ENCODE measurements around the gene SLC30A2. TPM values are rescaled to one million over a fixed set of nuclear protein-coding genes. Genes with fewer than 3 reads are reported as not detected.
A peak's percentile ranks its signal among the peaks of the same experiment; 100 is the strongest.

SLC30A2 gene
- total RNA-seq, 1 donor from 2014 or later, result 4.4 TPM

DNA sequence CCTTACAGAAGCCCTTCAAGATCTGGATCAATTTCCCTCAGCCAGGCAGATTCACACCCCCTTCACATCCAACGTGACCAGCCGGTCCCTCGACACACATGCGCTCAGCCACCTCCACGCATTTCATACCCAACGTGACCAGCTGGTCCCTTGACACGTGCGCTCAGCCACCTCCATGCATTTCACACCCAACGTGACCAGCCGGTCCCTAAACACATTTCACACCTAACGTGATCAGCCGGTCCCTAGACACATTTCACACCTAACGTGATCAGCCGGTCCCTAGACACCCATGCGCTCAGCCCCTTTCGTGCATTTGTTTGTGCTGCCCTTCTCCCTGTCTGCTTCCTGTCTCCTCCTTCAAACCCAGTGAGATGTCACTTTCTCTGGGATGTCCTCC lies 39.2 kb downstream of the SLC30A2 start:
- H3K27ac Mint-ChIP-seq, result no peak overlapping the region
- no peaks in the 10 kb centered on the region for H3K9me3 Mint-ChIP-seq
- H3K4me3 Mint-ChIP-seq, result no peak overlapping the region
- H3K27me3 Mint-ChIP-seq, result peaks cover 6% of the 10 kb centered on the region
- DNase-seq (ENCODE audit: extremely low spot score, unreplicated experiment), result no peak
- no peaks in the 10 kb centered on the region for H3K36me3 Mint-ChIP-seq
- TF ChIP-seq CTCF (conservative IDR thresholded peaks at IDR 0.05), result no peak
- peaks cover 5% of the 10 kb centered on the region for H3K4me1 Mint-ChIP-seq (ENCODE audit: unreplicated experiment)

DNA sequence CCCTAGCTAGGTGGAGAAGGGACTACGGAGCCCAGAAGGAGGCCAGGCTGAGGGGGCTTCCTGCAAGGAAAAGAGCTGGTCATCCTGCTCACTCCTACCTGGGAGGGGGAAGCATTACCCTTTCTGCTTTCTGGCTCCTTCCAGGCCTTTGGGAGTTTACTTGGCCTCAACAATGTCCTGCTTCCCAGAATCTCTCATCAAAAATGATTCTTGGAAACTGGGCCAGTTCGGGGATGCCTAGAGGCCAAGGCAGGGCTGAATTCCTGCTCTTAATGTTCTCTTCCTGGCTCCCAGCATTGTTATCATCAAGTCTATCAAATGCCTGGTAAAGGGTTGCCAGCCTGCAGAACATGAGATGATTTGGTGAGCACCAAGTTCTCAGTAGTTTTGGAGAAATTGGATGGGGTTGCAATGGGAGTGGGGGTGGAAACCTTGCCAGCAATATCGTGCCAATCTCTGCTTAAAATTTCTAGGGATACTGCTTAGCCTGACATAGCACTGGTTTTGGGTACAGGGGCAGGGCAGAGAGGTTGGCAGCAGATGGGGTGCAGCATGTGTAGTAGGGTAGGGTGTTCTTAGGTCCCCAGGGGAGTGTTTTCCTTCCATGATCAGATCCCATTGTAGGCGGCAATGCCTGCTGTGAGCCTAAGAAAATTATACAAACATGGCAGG lies 40.3 kb downstream of the SLC30A2 start:
- no peak for TF ChIP-seq CTCF (conservative IDR thresholded peaks at IDR 0.05)
- Mint-ChIP-seq H3K4me1 (ENCODE audit: unreplicated experiment) (peaks cover 5% of the 10 kb centered on the region), H3K27me3 (peaks cover 6% of the 10 kb centered on the region), H3K27ac (no peak overlapping the region), H3K9me3 (no peaks in the 10 kb centered on the region), H3K36me3 (no peaks in the 10 kb centered on the region), H3K4me3 (no peak overlapping the region)
- DNase-seq (ENCODE audit: extremely low spot score, unreplicated experiment), result no peak

- Mint-ChIP-seq H3K4me3 (no peak overlapping the region), H3K9me3 (no peaks in the 10 kb centered on the region), H3K36me3 (no peaks in the 10 kb centered on the region), H3K27ac (no peak overlapping the region), H3K27me3 (peaks cover 6% of the 10 kb centered on the region), H3K4me1 (ENCODE audit: unreplicated experiment) (peaks cover under 1% of the 10 kb centered on the region)
- TF ChIP-seq CTCF (conservative IDR thresholded peaks at IDR 0.05), result no peak
- no peak for DNase-seq (ENCODE audit: extremely low spot score, unreplicated experiment)
These were observed 42.2 kb downstream of the SLC30A2 start for GRCh38 chr1:26003756-26004155.

- no peak overlapping the region for H3K4me3 Mint-ChIP-seq
- H3K36me3 Mint-ChIP-seq, result no peaks in the 10 kb centered on the region
- no peak for DNase-seq (ENCODE audit: extremely low spot score, unreplicated experiment)
- no peak overlapping the region for H3K27ac Mint-ChIP-seq
- H3K9me3 Mint-ChIP-seq, result no peaks in the 10 kb centered on the region
- peaks cover 6% of the 10 kb centered on the region for H3K27me3 Mint-ChIP-seq
- peaks cover 5% of the 10 kb centered on the region for H3K4me1 Mint-ChIP-seq (ENCODE audit: unreplicated experiment)
- no peak for TF ChIP-seq CTCF (conservative IDR thresholded peaks at IDR 0.05)
These were observed 42.7 kb downstream of the SLC30A2 start for GRCh38 chr1:26003262-26003661.

GRCh38 chr1:25999041-25999800 lies 46.7 kb downstream of the SLC30A2 start:
- Mint-ChIP-seq H3K4me3 (no peak overlapping the region), H3K27ac (peak overlapping the region; percentile 8)

More at GRCh38 chr1:25999041-25999800, 46.7 kb downstream of the SLC30A2 start:
- peaks cover 14% of the 10 kb centered on the region for H3K4me1 Mint-ChIP-seq (ENCODE audit: unreplicated experiment)
- no peak for DNase-seq (ENCODE audit: extremely low spot score, unreplicated experiment)
- H3K27me3 Mint-ChIP-seq, result peaks cover 3% of the 10 kb centered on the region
- TF ChIP-seq CTCF (conservative IDR thresholded peaks at IDR 0.05), result no peak
- H3K9me3 Mint-ChIP-seq, result no peaks in the 10 kb centered on the region
- no peaks in the 10 kb centered on the region for H3K36me3 Mint-ChIP-seq
